GM21723 (cell line): ENCODE results near the gene PDZK1IP1.
"Not testable (repeated sequence)": the region's sequence is repeated elsewhere in the genome, so short reads cannot be mapped to it uniquely, and the experiment has no call there.

ENCODE experiments used
- ATAC-seq: cut with Tn5 transposase; IDR thresholded peaks from one replicate; pipeline ENCODE4 v1.9.1; 2021; ENCODE audit warnings: mild to moderate bottlenecking, moderate library complexity; ENCODE audit not compliant: unreplicated experiment

Gene PDZK1IP1

DNA sequence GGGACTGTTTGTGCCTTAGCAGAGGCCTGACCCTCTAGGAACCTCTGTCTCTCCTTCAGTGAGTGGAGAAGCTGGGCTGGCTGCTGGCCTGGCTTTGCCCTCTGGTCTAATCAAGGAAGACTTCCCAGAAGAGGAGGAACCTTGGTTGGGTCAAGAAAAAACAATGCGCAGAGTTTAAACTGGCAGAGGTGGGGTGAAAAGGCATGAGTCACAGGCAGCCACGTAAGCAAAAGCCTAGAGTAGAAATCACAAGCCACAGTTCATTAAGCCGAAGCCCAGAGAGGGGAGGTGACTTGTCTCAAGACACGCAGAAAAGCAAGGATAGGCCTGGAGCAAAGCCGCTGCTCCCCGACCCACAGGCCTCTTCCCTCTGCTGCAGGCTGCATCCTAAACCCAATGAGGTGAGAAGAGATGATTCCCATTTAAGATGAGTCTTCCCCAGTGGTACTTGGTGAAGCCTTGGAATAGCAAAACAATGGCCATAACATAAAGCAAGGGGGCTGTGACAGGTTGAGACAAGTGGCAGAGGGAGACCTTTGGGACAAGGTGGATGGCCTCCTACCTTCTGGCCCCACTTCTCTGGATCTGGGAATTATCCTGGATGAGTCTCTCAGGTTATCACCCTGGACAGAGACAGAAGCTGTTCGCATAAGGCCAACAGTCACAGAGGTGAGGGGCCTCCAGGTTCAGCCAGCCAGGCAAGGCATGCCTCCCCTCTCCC is 7.7 kb downstream of the PDZK1IP1 start:
- no peak for ATAC-seq

DNA sequence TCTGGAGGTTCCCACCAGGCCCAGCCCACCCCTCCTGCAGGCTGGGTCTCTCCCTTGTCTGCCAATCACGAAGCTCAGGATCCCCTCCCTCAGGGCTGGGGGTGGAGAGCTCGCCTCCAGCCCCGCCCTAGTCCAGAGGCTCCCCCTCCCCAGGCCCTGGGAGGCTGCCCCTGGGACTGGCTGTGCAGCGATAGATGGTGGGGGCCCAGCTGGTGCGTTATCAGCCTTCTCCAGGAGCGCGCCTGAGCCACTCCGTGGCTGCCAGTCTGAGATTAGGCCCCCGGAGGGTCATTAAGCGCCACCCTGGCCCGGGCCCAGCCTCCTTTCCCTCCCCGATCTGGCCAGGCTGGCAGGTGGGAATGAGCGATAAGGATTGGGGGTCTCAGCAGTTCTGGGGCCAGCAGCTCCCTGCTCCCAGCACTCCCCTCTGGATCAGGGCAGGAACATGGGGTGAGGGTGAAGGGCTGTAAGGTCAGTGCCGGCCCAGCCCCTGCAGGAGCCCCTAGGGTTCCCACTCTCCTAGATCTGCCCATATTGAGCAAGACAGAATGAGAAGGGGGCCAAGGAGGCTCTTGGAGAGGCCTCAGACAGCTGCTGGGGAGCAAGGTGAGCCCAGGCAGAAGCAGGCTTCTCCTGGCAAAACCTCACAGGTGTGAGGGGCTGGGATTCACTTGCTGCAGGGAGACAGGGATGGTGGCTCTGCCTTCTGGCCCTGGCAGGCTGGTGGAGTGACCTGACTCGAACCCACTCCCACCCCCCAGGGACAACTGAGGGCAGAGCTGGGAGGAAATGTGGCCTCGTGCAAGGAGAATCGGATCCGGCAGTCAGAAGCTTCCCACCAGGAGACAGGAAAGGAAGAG is 8.5 kb downstream of the PDZK1IP1 start:
- no peak for ATAC-seq

DNA sequence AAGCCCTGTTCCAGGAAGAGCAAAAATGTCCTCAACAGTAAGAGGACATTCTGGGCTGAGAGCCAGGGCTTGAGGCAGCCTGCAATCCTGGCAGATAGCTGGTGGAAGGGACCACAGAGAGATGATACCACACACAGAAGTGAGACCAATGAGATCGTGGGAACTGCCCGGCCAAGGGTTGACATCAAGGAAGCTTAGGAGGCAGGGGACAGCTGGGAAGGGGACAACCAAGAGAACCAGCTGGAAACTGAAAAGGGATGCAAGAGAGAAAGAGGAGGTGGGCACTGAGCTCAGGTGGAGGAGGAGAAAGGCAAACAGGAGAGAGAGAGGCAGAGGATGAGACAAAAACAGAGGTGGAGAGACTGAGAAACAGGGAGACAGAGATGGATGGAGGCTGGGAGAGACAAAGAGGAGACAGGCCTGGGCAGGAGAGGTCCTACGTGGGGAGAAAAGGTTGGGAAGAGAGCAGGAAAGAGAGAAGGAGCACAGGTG is 9.2 kb downstream of the PDZK1IP1 start:
- no peak for ATAC-seq

DNA sequence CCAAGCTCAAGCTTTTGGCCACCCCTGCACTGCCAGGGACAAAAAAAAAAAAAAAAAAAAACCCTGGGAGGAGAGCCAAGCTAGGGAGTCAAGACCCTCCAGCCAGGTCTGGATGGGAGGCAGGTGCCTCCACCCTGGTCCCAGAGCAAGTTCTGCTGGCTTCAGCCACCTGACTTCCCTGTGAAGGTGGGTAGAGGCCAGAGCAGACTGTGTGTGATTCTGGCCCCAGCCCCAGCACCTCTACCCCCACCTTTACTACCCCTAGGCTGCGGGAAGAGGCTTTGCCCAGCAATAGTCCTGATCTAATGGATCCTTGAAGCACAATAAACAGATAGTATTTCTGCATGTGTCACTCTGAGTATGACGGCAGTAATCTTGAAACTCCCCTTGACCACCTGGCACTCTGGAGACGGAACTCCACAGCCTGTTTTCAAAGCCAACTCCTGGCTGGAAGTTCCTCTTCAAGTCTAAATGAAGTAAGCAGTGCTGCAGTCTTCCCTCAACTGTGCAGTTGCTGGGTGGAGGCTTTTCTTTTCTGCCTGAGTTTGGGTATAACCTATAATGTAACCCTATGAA is 9.8 kb downstream of the PDZK1IP1 start:
- no peak for ATAC-seq

DNA sequence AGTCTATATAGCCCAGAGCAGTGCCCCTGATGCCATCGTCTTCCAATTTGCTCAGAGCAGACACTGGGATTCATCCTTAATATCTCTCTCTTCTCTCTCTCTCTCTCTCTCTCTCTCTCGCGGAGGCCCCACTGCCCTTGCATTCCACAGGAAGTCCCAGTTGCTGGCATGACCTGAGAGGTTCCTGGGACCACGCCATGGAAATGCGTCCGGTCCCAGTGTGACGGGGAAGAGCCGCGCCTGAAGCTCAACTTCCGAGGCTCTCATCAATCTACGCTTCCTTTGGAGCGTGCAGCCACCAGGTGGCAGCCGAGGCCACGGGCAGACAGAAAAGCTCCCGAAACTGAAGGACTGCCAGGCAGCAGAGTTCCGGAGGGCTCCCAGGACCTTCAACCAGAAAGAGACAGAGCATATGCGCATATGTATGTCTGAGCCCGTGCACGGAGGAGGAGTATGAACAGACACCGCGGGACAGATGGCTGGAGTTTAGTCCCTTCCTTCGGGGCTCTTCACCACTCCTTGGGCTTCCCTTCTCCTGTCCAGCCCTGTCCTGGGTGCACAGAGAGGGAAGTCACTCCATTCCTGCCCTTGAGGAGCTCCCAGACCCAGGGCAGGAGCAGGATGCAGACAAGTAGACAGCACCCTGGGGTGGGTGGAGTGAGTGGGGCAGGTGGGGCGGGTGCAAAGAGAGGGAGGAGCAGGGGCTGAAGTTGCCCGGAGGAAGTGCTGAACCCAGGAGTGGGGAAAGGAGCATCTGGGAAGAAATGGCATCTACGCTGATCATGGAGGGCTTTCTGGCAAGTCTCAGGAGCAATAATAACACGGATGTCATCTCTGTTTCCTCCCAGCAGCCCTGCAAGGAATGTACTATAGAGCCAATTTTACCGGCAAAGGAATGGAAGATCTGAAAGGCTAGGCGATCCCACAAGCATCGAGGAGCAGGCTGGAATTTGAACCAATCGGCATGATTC is 10.5 kb downstream of the PDZK1IP1 start:
- ATAC-seq = peak; percentile 89

DNA sequence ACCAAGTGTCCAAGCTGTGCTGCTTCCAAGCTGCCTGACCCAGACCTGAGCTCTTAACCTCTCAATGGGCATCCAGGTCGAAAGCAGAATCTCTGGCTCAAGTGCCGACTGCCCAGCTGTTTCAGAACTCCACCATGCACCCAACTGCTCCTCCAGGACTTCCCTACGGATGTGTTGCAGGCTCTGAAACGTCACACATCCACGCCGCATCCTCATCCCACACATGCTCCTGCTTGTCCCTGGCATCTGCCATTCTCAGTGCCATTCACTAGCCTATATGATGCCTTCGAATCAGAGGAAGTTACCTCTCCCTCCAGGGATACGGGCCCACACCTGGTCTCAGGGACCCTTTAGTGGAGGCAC is 11.2 kb downstream of the PDZK1IP1 start:
- no peak for ATAC-seq

DNA sequence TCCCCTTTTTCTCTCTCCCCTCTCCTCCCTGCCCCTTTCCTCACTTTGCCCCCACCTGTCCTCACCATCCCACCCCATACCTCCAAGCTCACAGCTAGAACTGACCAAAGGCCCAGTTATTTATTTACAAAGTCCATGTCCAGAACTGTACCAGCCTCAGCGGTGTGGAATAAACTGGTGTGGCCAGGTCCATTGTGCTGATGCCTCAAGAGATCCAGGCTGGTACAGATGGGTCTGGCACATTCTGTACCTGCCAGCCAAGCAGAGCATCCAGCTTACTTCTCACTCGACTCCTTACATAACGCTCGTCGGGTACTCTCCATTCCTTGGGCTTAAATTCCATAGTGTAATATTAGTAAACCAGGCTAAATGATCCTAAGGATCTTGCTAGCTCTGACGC is 11.8 kb downstream of the PDZK1IP1 start:
- ATAC-seq = no peak

DNA sequence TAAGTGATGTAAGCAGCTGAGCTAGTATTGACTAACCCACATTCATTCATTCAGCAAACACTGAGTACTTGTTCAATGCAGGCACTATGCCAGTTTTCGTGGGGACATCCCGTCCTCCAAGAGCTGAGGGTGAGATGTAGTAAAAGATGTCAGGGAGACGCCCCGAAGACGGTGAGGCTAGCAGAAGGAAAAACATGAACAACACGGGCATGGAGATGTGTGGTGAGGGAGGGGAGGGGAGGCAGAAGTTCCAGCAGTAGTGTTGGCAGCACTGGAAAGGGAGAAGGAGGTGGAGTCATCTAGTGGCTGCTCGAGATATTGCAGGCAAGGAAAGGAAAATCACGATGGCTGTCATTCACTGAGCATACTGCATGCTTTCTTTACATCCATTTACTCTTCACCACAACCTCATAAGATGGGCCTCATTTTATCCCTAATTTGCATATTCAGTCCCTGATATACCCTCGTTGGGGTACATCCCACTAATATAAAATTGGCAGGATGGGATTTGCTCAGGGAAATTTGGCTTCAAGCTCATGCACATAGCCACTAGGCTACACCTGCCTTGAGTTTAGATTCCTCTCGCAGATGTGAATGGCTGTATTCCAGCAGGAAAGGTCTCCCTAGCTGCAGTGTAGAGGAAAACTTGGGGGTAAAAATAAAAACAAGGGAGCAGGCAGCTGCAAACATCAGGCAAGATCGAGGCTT is 14.5 kb downstream of the PDZK1IP1 start:
- peak; percentile 46 for ATAC-seq

DNA sequence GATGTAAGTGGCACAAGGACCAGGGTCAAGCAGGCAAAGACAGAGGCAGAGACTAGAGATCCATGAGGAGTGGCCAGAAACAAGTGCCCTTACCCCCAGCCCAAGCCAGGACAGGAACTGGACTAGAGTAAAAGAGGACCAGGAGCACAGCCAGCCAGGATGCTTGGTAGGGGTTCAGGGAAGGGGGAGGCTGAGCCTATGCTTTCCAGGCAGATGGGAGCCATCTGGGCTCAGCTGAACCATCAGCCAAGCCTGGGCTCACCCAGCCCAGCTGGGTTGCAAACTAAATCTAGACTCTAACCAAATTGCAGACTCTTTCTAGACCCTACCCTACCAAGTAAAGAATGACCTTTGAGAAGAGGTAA is 15.2 kb downstream of the PDZK1IP1 start:
- no peak for ATAC-seq

DNA sequence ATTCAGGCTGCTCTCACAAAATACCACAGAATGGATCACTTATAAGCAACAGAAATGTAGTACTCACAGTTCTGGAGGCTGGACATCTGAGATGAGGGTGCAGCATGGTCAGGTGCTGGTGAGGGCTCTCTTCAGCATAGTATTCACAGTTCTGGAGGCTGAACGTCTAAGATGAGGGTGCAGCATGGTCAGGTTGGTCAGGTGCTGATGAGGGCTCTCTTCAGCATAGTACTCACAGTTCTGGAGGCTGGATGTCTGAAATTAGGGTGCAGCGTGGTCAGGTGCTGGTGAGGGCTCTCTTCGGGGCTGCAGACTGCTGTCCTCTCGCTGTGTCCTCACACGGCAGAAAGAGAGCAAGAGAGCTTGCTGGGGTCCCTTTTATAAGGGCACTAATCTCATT is 17.1 kb downstream of the PDZK1IP1 start:
- no peak for ATAC-seq

DNA sequence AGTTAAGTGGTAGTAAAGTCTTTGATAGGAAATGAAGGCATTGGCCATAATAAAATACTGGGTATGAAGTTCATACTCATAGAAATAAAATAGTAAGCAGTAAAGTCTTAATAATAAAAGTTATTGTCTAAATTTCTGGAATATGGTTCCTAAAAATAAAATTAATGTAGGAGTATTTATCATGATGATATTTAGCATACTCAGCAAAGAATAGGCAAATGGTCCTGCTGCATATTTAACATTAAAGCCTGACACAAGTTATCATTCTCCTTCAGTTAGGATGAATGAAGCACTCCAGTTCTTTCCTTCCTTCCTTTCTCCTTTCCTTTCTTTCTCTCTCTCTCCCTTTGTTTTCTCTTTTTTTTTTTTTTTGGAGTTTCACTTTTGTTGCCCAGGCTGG is 25.3 kb downstream of the PDZK1IP1 start:
- no peak for ATAC-seq

DNA sequence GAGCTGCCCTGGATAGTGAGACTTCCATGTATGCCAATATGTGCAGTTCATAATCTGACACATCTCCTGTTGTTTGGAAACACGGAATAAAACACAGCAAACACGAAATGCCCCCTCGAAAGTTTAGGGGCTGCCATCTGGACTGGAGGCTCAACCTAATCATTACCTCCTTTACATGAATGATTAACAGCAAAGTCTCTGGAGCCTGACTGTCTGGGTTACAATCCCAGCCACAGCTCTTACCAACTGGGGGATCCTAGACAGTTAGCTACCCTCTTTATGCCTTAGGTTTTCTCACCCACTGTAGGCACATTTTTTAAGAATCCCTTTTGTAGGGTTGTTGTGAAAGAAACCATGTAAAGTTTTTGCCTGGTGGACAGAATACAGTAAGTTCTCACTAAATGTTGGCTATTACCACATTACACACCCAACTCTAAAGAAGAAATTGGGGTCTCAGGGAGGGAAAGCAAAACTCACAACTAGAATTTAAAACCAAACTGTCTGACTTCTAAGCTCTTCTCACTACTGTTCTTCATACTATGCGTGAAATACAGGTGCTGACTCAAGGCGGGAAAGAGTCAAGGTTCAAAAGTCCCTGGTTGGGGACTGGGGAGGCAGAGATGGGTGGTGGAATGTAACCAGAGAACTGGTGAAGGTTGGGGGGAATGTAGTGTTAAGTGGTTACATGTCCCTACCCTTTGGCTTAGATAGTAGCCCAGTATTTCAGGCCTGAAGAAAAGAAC is 28.4 kb downstream of the PDZK1IP1 start:
- no peak for ATAC-seq

DNA sequence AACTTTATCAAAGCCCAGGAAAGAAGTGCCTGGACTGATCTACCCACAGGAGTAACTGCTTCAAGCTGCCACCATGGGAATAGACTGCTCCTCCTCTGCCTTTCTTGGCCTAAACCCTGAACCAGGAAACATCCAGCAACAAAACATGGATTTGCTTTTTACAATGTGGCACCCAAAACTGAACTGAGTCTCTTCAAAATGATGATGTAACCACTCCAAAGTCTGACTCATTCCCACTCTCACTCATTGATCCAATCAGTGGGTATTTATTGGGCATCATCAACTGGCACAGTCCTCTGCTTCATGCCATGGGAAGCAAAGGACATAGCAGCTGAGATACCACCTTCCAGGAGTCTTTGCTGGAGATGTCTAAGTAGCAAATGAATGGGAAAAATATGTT is 29.1 kb downstream of the PDZK1IP1 start:
- ATAC-seq = no peak

DNA sequence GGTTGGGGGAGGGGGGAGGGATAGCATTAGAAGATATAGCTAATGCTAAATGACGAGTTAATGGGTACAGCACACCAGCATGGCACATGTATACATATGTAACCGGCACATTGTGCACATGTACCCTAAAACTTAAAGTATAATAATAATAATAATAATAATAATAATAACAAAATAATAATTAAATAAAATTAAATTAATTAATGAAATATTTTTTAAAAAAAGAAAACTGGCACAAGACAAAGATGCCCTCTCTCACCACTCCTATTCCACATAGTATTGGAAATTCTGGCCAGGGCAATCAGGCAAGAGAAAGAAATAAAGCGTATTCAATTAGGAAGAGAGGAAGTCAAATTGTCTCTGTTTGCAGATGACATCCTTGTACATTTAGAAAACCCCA is 31.9 kb downstream of the PDZK1IP1 start:
- not testable (repeated sequence) for ATAC-seq

DNA sequence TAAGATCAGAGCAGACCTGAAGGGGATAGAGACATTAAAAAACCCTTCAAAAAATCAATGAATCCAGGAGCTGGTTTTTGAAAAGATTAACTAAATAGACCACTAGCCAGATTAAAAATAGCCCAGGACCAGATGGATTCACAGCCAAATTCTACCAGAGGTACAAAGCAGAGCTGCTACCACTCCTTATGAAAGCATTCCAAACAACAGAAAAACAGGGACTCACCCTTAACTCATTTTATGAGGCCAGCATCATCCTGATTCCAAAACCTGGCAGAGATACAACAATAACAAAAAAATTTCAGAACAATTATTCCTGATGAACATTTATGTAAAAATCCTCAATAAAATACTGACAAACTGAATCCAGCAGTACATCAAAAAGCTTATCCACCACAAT is 33.4 kb downstream of the PDZK1IP1 start:
- not testable (repeated sequence) for ATAC-seq

DNA sequence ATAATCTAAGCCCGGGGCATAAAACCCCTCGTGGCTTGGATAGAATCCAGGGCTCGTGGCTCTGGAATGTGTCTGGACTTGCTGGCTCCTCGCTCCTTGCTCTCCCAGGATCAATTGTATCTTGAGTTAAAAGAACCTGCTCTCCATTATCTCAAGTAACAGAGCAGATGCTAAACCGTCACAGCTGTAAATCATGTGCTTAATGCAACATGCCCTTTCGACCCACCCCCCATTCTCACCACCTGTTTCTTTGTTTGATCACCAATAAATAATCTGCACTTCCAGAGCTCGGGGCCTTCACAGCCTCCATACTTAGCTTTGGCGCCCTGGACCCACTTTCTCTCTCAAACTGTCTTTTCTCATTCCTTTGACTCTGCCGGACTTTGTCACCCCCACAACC is 40.7 kb downstream of the PDZK1IP1 start:
- not testable (repeated sequence) for ATAC-seq

DNA sequence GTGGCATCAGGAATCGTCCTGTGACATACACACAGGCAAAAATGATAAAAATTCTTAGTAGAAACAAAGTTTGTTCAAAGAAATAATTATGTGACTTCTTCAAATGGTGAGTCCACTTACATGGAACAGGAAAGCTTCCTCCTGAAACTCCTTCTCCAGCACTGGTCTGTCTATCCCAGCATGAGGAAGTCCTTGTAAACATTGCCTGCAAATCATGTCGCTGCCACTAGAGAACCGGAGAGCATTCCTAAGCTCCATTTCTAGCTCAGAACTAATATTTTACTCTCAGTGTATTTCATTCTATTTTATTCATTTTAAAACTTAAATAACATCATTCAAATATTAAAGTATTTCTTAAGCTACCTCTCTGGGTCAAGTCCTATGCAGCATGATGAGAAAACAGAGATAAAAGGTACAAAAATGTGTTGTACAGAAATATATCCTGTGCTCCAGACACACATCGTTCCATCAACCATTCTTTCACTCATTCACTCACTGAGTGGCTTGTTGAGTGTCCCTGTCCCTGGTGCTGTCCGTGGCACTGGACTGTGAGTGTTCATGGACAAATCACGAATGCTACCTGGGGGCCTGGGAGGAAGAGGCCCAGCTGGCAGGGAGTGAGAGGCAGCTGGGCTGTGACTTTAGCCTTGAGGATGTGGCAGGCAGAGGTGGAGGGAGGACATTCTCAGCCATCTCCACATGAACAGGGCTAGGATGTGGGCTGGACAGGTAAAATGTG is 42.6 kb downstream of the PDZK1IP1 start:
- ATAC-seq = no peak

DNA sequence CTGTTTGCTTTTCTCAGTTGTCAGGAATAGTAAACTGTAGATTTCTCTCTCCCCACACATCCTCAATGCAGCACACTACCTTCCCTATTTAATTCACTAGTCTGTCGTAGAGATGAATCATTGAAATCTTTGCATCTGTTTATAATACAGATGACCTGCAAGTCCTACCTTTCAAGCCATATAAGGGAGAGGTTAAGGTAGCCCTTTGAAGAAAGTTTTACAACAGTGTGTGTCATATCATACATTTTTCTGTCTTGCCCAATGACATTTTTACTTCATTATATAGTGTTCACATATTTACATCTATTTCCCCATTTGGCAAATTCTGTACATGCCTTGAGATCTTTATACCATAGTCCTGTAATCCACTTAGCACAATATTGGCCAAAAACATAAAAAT is 43.3 kb downstream of the PDZK1IP1 start:
- ATAC-seq = not testable (repeated sequence)

DNA sequence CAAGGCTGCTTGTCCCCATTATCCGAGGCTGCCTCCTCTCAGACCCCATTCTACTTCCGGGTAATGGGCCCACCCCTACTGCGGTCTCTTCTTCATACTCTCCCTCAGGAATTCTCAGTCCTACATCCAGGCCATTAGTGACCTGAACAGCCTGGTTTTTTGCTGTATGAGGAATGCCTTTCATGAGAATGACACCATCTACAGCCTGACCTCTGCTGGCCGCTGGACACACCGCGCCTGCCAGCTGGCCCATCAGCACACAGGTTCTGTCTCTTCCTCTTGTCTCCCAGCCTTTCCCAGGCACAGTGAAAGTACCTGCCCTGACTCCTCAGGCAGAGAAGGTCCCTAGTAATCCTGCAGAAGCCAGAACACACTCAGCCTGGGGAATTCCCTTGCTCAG is 46.2 kb downstream of the PDZK1IP1 start:
- ATAC-seq = not testable (repeated sequence)
